OCI-LY7 (cell line): ENCODE measurements around the gene LHFPL6.

Experiments used
- EZH2phosphoT487 ChIP-seq: fragments of 200-600 bp; sonication (generic); IDR thresholded peaks from 2 replicates; pipeline ENCODE4 v1.6.1; 2018; ENCODE audit warnings: low read depth, borderline replicate concordance, mild to moderate bottlenecking, mixed run types, antibody characterized with exemption, low read length, moderate library complexity, mixed read lengths
- TF ChIP-seq, protein P1 (sequence below): fragments of 200-600 bp; sonication (generic); conservative IDR thresholded peaks from 2 replicates; pipeline ENCODE4 v1.5.1; 2014; ENCODE audit warnings: mild to moderate bottlenecking, antibody characterized with exemption, low read length, moderate library complexity, mixed read lengths

DNA sequence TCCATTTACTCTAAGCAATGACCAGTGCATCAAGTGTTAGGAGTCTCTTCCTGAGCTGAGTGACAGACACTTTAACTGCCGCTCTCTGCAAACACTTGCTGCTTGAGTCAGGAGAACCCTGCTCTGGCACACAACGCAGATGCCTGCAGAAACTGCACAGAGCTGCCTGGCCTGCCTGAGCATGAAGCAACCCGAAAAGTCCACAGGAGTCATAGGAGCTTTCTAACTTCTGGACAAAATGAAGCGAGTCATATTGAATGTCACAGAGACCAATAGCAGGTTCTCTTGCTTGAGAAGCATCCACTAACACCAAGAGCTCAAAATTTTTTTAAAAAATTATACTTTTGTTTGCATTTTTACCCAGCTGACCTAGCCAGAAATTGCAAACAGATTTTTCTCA is 232.4 kb downstream of the LHFPL6 start:
- TF ChIP-seq, protein P1, sequence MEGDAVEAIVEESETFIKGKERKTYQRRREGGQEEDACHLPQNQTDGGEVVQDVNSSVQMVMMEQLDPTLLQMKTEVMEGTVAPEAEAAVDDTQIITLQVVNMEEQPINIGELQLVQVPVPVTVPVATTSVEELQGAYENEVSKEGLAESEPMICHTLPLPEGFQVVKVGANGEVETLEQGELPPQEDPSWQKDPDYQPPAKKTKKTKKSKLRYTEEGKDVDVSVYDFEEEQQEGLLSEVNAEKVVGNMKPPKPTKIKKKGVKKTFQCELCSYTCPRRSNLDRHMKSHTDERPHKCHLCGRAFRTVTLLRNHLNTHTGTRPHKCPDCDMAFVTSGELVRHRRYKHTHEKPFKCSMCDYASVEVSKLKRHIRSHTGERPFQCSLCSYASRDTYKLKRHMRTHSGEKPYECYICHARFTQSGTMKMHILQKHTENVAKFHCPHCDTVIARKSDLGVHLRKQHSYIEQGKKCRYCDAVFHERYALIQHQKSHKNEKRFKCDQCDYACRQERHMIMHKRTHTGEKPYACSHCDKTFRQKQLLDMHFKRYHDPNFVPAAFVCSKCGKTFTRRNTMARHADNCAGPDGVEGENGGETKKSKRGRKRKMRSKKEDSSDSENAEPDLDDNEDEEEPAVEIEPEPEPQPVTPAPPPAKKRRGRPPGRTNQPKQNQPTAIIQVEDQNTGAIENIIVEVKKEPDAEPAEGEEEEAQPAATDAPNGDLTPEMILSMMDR = no peak
- no peak for TF ChIP-seq EZH2phosphoT487
